Measurements from ENCODE around the gene GGNBP2.
A peak's percentile ranks its signal among the peaks of the same experiment; 100 is the strongest.

GGNBP2 gene

DNA sequence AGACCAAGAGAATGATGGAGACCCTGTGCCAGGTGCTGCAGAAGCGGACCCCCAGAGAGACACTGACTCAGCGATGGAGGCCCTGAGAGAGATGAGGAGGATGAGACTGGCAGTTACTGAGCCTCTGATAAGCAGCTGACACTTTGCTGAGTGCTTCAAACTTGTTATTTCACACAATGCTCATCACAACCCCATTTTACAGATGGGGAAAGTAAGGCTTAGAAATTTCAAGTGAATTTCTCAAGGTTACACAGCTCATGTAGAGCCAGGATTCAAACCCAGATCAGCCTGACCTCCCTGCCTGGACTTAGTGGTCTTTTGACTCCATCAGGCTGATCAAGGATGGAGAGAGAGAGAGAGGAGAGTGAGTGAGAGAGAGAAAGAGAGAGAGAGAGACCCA, 83.9 kb downstream of the GGNBP2 start:
- DNase-seq (ENCODE audit: insufficient read length, low spot score), result no peak
- no peak for FAIRE-seq

DNA sequence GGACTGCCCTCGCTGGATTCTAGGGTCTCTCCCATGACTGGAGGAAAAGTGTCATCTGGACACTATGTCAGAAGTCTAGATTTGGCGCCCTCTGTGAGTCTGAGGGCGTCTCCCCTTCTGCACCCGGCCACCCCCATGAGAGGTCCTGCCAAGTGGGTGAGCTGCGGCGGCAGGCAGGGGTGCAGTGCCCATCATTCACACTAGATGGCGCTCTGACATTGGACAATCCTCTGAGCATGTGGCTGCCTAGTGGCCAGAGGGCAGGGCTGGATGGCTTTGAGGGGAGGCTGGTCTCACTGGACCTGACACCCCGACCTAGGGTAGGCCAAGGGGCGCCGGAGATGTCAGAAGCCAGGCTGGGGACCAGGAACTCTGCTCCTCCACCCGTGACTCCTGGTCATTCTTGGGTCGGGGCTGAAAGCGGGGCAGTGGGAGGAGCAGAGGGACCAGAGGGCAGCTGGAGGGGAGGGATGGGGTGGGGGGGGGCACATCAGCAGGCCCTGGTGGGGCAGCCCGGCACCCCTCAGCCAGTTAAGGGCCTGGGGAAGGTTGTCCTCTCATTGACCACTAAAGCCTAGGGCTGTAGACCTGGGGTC, 84.6 kb downstream of the GGNBP2 start:
- FAIRE-seq (no peak), DNase-seq (ENCODE audit: insufficient read length, low spot score) (peak; percentile 80)

DNA sequence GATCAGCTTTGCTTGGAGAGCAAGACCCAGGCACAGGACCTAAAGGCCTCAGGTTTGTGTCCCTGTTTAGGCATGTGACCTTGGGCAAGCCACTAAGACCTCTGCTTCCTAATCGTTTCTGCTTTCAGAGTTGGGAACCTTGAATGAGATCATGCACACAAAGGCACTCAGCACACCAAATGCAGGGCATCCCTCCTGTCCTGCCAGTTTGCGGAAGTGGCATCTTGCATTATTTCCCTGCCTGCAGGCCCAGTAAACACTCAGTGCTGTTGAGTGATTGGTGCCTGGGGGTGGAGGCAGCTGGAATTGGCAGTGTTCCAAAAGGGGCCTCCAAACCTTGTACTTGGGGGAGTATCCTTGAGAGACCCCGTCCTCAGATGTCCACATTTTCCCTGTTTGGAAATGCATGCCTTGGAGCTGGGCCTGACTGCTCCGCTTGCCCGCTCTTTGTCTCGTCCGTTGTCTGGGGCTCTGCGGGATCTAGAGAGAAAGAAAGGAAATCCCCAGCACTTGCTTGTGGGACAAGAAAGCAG, 85.3 kb downstream of the GGNBP2 start:
- FAIRE-seq (no peak), DNase-seq (ENCODE audit: insufficient read length, low spot score) (no peak)

DNA sequence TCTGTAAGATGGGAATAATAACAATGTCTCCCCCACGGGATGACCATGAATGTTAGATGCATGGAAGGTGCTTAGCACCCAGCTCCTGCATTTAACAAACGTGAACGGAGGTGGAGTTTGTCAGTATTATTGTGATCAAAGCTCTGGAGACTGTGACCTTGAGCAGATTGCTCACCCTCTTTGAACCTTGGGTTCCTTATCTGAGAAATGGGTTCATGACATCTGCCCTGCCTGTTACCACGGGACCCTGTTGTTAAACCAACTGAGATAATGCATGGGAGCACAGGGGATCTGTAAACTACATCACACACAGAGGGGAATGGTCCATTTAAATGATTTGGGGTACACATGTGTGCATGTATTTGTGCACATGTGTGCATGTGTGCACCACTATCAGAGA, 86.3 kb downstream of the GGNBP2 start:
- FAIRE-seq, result no peak
- DNase-seq (ENCODE audit: insufficient read length, low spot score), result no peak

- DNase-seq (ENCODE audit: insufficient read length, low spot score) (no peak), FAIRE-seq (no peak)
Observed at GRCh38 chr17:36632916-36633771, 88.4 kb downstream of the GGNBP2 start.

Data from GM19239 (cell line).